Muscle layer of duodenum (tissue), 2 donors: ENCODE results near the gene ZBTB8B.

ENCODE experiments used
- H3K27ac ChIP-seq: one replicate; pipeline ENCODE4 v1.7.0; 2013; ENCODE audit warnings: mild to moderate bottlenecking, low read length
- H3K27me3 ChIP-seq: one replicate; pipeline ENCODE4 v1.7.0; 2013; ENCODE audit warnings: low read depth, mild to moderate bottlenecking, control low read depth, low read length
- H3K36me3 ChIP-seq, 2 donors: one replicate each; pipeline ENCODE4 v1.7.0; 2013; ENCODE audit warnings: low read length in 2 of 2, control low read depth in 1 of 2, mild to moderate bottlenecking in 1 of 2; ENCODE audit not compliant: insufficient read depth in 2 of 2, control insufficient read depth in 1 of 2
- H3K4me1 ChIP-seq, 2 donors: one replicate each; pipeline ENCODE4 v1.7.0; 2013; ENCODE audit warnings: low read length in 2 of 2, mild to moderate bottlenecking in 2 of 2, control low read depth in 1 of 2, moderate library complexity in 1 of 2; ENCODE audit not compliant: insufficient read depth in 2 of 2, control insufficient read depth in 1 of 2
- H3K4me3 ChIP-seq, 2 donors: one replicate each; pipeline ENCODE4 v1.7.0; 2013; ENCODE audit warnings: low read length in 2 of 2, low read depth in 1 of 2, mild to moderate bottlenecking in 1 of 2
- H3K9me3 ChIP-seq, 2 donors: one replicate each; pipeline ENCODE4 v1.7.0; 2013; ENCODE audit warnings: low read length in 2 of 2, control low read depth in 1 of 2, mild to moderate bottlenecking in 1 of 2; ENCODE audit not compliant: control insufficient read depth in 1 of 2
- donor health status: healthy.

ZBTB8B gene

GRCh38 chr1:32491386-32491785 lies 26.5 kb downstream of the ZBTB8B start:
- Histone ChIP-seq H3K27ac (no peak overlapping the region), H3K36me3 (no peaks in the 10 kb centered on the region), H3K4me3 (no peak overlapping the region), H3K9me3 (no peaks in the 10 kb centered on the region), H3K27me3 (no peaks in the 10 kb centered on the region), H3K4me1 (no peaks in the 10 kb centered on the region)

- no peak overlapping the region for H3K4me3 ChIP-seq
Observed at GRCh38 chr1:32494196-32494595, 29.3 kb downstream of the ZBTB8B start.

GRCh38 chr1:32494711-32495337 lies 30.0 kb downstream of the ZBTB8B start:
- no peak overlapping the region for H3K27ac ChIP-seq
- H3K27me3 ChIP-seq, result no peaks in the 10 kb centered on the region
- H3K36me3 ChIP-seq, result no peaks in the 10 kb centered on the region
- no peaks in the 10 kb centered on the region for H3K4me1 ChIP-seq
- H3K4me3 ChIP-seq, result no peak overlapping the region
- no peaks in the 10 kb centered on the region for H3K9me3 ChIP-seq

More at GRCh38 chr1:32494196-32494595, 29.3 kb downstream of the ZBTB8B start:
- no peaks in the 10 kb centered on the region for H3K36me3 ChIP-seq
- H3K27me3 ChIP-seq, result no peaks in the 10 kb centered on the region
- H3K9me3 ChIP-seq, result no peaks in the 10 kb centered on the region
- H3K27ac ChIP-seq, result no peak overlapping the region
- H3K4me1 ChIP-seq, result no peaks in the 10 kb centered on the region

GRCh38 chr1:32496127-32496526 lies 31.3 kb downstream of the ZBTB8B start:
- Histone ChIP-seq H3K4me1 (no peaks in the 10 kb centered on the region), H3K36me3 (no peaks in the 10 kb centered on the region), H3K4me3 (no peak overlapping the region), H3K27ac (no peak overlapping the region), H3K9me3 (no peaks in the 10 kb centered on the region), H3K27me3 (no peaks in the 10 kb centered on the region)

- H3K27me3 ChIP-seq, result no peaks in the 10 kb centered on the region
- H3K36me3 ChIP-seq, result no peaks in the 10 kb centered on the region
- no peak overlapping the region for H3K27ac ChIP-seq
- no peaks in the 10 kb centered on the region for H3K4me1 ChIP-seq
- no peak overlapping the region for H3K4me3 ChIP-seq
- no peaks in the 10 kb centered on the region for H3K9me3 ChIP-seq
Observed at GRCh38 chr1:32498751-32499150, 33.9 kb downstream of the ZBTB8B start.

GRCh38 chr1:32500387-32501209 lies 35.7 kb downstream of the ZBTB8B start:
- H3K4me1 ChIP-seq, result no peaks in the 10 kb centered on the region
- no peaks in the 10 kb centered on the region for H3K27me3 ChIP-seq
- no peak overlapping the region for H3K27ac ChIP-seq
- peak overlapping the region; percentile 70 to 75 for H3K4me3 ChIP-seq
- H3K9me3 ChIP-seq, result no peaks in the 10 kb centered on the region
- H3K36me3 ChIP-seq, result no peaks in the 10 kb centered on the region

GRCh38 chr1:32501865-32502264 lies 37.0 kb downstream of the ZBTB8B start:
- no peaks in the 10 kb centered on the region for H3K9me3 ChIP-seq
- no peaks in the 10 kb centered on the region for H3K36me3 ChIP-seq
- no peaks in the 10 kb centered on the region for H3K4me1 ChIP-seq
- H3K27me3 ChIP-seq, result no peaks in the 10 kb centered on the region
- H3K27ac ChIP-seq, result no peak overlapping the region
- no peak overlapping the region for H3K4me3 ChIP-seq

- Histone ChIP-seq H3K4me3 (no peak overlapping the region), H3K27ac (no peak overlapping the region), H3K9me3 (no peaks in the 10 kb centered on the region), H3K36me3 (no peaks in the 10 kb centered on the region), H3K4me1 (no peaks in the 10 kb centered on the region), H3K27me3 (no peaks in the 10 kb centered on the region)
Observed at GRCh38 chr1:32503153-32503552, 38.3 kb downstream of the ZBTB8B start.

- H3K27ac ChIP-seq, result no peak overlapping the region
- H3K36me3 ChIP-seq, result no peaks in the 10 kb centered on the region
- no peaks in the 10 kb centered on the region for H3K4me1 ChIP-seq
- H3K27me3 ChIP-seq, result no peaks in the 10 kb centered on the region
- H3K4me3 ChIP-seq, result no peak overlapping the region
- H3K9me3 ChIP-seq, result no peaks in the 10 kb centered on the region
Observed at GRCh38 chr1:32507021-32507420, 42.1 kb downstream of the ZBTB8B start.

GRCh38 chr1:32508761-32509160 lies 43.9 kb downstream of the ZBTB8B start:
- Histone ChIP-seq H3K27me3 (no peaks in the 10 kb centered on the region), H3K36me3 (no peaks in the 10 kb centered on the region), H3K9me3 (no peaks in the 10 kb centered on the region), H3K4me1 (no peaks in the 10 kb centered on the region), H3K4me3 (no peak overlapping the region), H3K27ac (no peak overlapping the region)

GRCh38 chr1:32509939-32510338 lies 45.1 kb downstream of the ZBTB8B start:
- Histone ChIP-seq H3K27ac (no peak overlapping the region), H3K9me3 (no peaks in the 10 kb centered on the region), H3K27me3 (no peaks in the 10 kb centered on the region), H3K36me3 (no peaks in the 10 kb centered on the region), H3K4me3 (no peak overlapping the region), H3K4me1 (no peaks in the 10 kb centered on the region)
